ENCODE data around the gene FLII.

The FLII gene

GRCh38 chr17:18195246-18195645 is 63.3 kb downstream of the FLII start:
- peaks cover 9% of the 10 kb centered on the region; the same call in 1 of the 2 replicates for H3K79me2 ChIP-seq (ENCODE audit: insufficient read depth, low read depth)
- TF ChIP-seq CTCF (conservative IDR thresholded peaks at IDR 0.05; ENCODE audit: low read depth, low read length), result no peak
- H4K20me1 ChIP-seq (ENCODE audit: insufficient read depth), result no peaks in the 10 kb centered on the region
- H3K4me2 ChIP-seq, result no peak overlapping the region
- no peak overlapping the region for H3K9ac ChIP-seq
- H2AFZ ChIP-seq (ENCODE audit: low read depth), result no peak overlapping the region
- H3K4me3 ChIP-seq (IDR thresholded peaks at IDR 0.05; ENCODE audit: insufficient read depth, low read depth, low read length), result no peak overlapping the region
- H3K4me1 ChIP-seq (ENCODE audit: low read depth, poor library complexity, severe bottlenecking), result no peaks in the 10 kb centered on the region
- no peak overlapping the region for H3K27ac ChIP-seq
- H3K36me3 ChIP-seq (ENCODE audit: insufficient read depth), result 0 out of 2 replicates have a peak, but pooled peaks cover 4% of the 10 kb centered on the region
- H3K27me3 ChIP-seq (ENCODE audit: insufficient read depth, low read depth), result no peaks in the 10 kb centered on the region

Data from KMS-11 (cell line).